ENCODE results near the gene KIR2DL3. TPM values are rescaled to one million over a fixed set of nuclear protein-coding genes. Genes with fewer than 3 reads are reported as not detected.
"Not testable (repeated sequence)": the region's sequence is repeated elsewhere in the genome, so short reads cannot be mapped to it uniquely, and the experiment has no call there.

Gene KIR2DL3
- not detected in 2 replicates for total RNA-seq (ENCODE audit: low replicate concordance)
- long read RNA-seq: 0 reads

- peaks cover 29% of the 10 kb centered on the region for H3K9me3 Mint-ChIP-seq
- H3K4me3 Mint-ChIP-seq; H3K27me3 Mint-ChIP-seq; DNase-seq (ENCODE audit: extremely low spot score, unreplicated experiment); H3K4me1 Mint-ChIP-seq (ENCODE audit: unreplicated experiment); H3K36me3 Mint-ChIP-seq; H3K27ac Mint-ChIP-seq: not testable (repeated sequence)
Observed at GRCh38 chr19:54738306-54738705, at the start of gene KIR2DL3. KIR2DL3 (plus strand) TSS chr19:54738513; CDS start chr19:54738546, 33 bp downstream.

- no peaks in the 10 kb centered on the region for H3K4me1 Mint-ChIP-seq (ENCODE audit: unreplicated experiment)
- H3K27ac Mint-ChIP-seq: no peak overlapping the region
- no peaks in the 10 kb centered on the region for H3K36me3 Mint-ChIP-seq
- no peak overlapping the region for H3K4me3 Mint-ChIP-seq
- TF ChIP-seq CTCF (conservative IDR thresholded peaks at IDR 0.05): no peak
- H3K27me3 Mint-ChIP-seq: no peaks in the 10 kb centered on the region
- H3K9me3 Mint-ChIP-seq: peaks cover 3% of the 10 kb centered on the region
- no peak for DNase-seq (ENCODE audit: extremely low spot score, unreplicated experiment)
Observed at GRCh38 chr19:54691582-54692297, 46.6 kb upstream of the KIR2DL3 start.

GRCh38 chr19:54692298-54692615 is 46.1 kb upstream of the KIR2DL3 start:
- Mint-ChIP-seq H3K27ac (no peak overlapping the region), H3K36me3 (no peaks in the 10 kb centered on the region), H3K27me3 (no peaks in the 10 kb centered on the region), H3K4me1 (ENCODE audit: unreplicated experiment) (no peaks in the 10 kb centered on the region), H3K9me3 (peaks cover 3% of the 10 kb centered on the region), H3K4me3 (no peak overlapping the region)
- TF ChIP-seq CTCF (conservative IDR thresholded peaks at IDR 0.05): no peak
- DNase-seq (ENCODE audit: extremely low spot score, unreplicated experiment): no peak

- no peak overlapping the region for H3K27ac Mint-ChIP-seq
- H3K27me3 Mint-ChIP-seq: no peaks in the 10 kb centered on the region
- H3K4me3 Mint-ChIP-seq: no peak overlapping the region
- DNase-seq (ENCODE audit: extremely low spot score, unreplicated experiment): no peak
- H3K36me3 Mint-ChIP-seq: no peaks in the 10 kb centered on the region
- H3K4me1 Mint-ChIP-seq (ENCODE audit: unreplicated experiment): no peaks in the 10 kb centered on the region
- TF ChIP-seq CTCF (conservative IDR thresholded peaks at IDR 0.05): no peak
- H3K9me3 Mint-ChIP-seq: peaks cover 8% of the 10 kb centered on the region
Observed at GRCh38 chr19:54694648-54695047, 43.7 kb upstream of the KIR2DL3 start.

GRCh38 chr19:54696117-54696548 is 42.2 kb upstream of the KIR2DL3 start:
- Mint-ChIP-seq H3K27me3 (no peaks in the 10 kb centered on the region), H3K4me1 (ENCODE audit: unreplicated experiment) (no peaks in the 10 kb centered on the region), H3K9me3 (peaks cover 11% of the 10 kb centered on the region), H3K4me3 (no peak overlapping the region), H3K27ac (no peak overlapping the region), H3K36me3 (no peaks in the 10 kb centered on the region)
- DNase-seq (ENCODE audit: extremely low spot score, unreplicated experiment): no peak
- no peak for TF ChIP-seq CTCF (conservative IDR thresholded peaks at IDR 0.05)

GRCh38 chr19:54696766-54697165 is 41.5 kb upstream of the KIR2DL3 start:
- Mint-ChIP-seq H3K4me3 (no peak overlapping the region), H3K36me3 (no peaks in the 10 kb centered on the region), H3K27ac (no peak overlapping the region), H3K27me3 (no peaks in the 10 kb centered on the region), H3K9me3 (peaks cover 17% of the 10 kb centered on the region), H3K4me1 (ENCODE audit: unreplicated experiment) (no peaks in the 10 kb centered on the region)
- no peak for DNase-seq (ENCODE audit: extremely low spot score, unreplicated experiment)
- TF ChIP-seq CTCF (conservative IDR thresholded peaks at IDR 0.05): no peak

GRCh38 chr19:54697716-54698115 is 40.6 kb upstream of the KIR2DL3 start:
- not testable (repeated sequence) for H3K36me3 Mint-ChIP-seq; H3K4me1 Mint-ChIP-seq (ENCODE audit: unreplicated experiment); H3K4me3 Mint-ChIP-seq; DNase-seq (ENCODE audit: extremely low spot score, unreplicated experiment); H3K27ac Mint-ChIP-seq; H3K27me3 Mint-ChIP-seq
- H3K9me3 Mint-ChIP-seq: peaks cover 19% of the 10 kb centered on the region

Measured in type B pancreatic cell (in vitro differentiated cells).